GM23248 (cell line): ENCODE results near the gene COL23A1. TPM values are rescaled to one million over a fixed set of nuclear protein-coding genes. Genes with fewer than 3 reads are reported as not detected.

ENCODE experiments used
- DNase-seq: peaks from one replicate; pipeline ENCODE4 v3.0.0-alpha.2; 2015
- H2AFZ ChIP-seq: fragments of 200-600 bp; sonication (generic); 2 replicates; pipeline ENCODE4 v1.6.1; 2016; ENCODE audit warnings: antibody characterized with exemption
- H3F3A ChIP-seq: fragments of 200-600 bp; sonication (generic); 2 replicates; pipeline ENCODE4 v1.6.1; 2016; ENCODE audit warnings: mild to moderate bottlenecking, antibody characterized with exemption, mixed run types; ENCODE audit not compliant: insufficient read depth
- H3K27ac ChIP-seq: fragments of 200-600 bp; sonication (generic); 2 replicates; pipeline ENCODE4 v1.5.1; 2016; ENCODE audit warnings: mild to moderate bottlenecking
- H3K27me3 ChIP-seq: fragments of 200-600 bp; sonication (generic); replicated peaks from 2 replicates; pipeline ENCODE4 v1.6.1; 2016; ENCODE audit warnings: mild to moderate bottlenecking; ENCODE audit not compliant: insufficient read depth
- H3K36me3 ChIP-seq: fragments of 200-600 bp; sonication (generic); 2 replicates; pipeline ENCODE4 v1.6.1; 2016; ENCODE audit warnings: low read depth, mild to moderate bottlenecking
- H3K4me1 ChIP-seq: fragments of 200-600 bp; sonication (generic); 2 replicates; pipeline ENCODE4 v1.6.1; 2016; ENCODE audit warnings: mild to moderate bottlenecking; ENCODE audit not compliant: insufficient read depth
- H3K4me2 ChIP-seq: fragments of 200-600 bp; sonication (generic); one replicate; pipeline ENCODE4 v1.6.1; 2016; ENCODE audit warnings: mild to moderate bottlenecking; ENCODE audit not compliant: unreplicated experiment
- H3K4me3 ChIP-seq: fragments of 200-600 bp; sonication (generic); 2 replicates; pipeline ENCODE4 v1.5.1; 2016; ENCODE audit warnings: mild to moderate bottlenecking
- H3K79me2 ChIP-seq: fragments of 200-600 bp; sonication (generic); 2 replicates; pipeline ENCODE4 v1.6.1; 2016; ENCODE audit warnings: mild to moderate bottlenecking; ENCODE audit not compliant: insufficient read depth
- H3K9ac ChIP-seq: fragments of 200-600 bp; sonication (generic); 2 replicates; pipeline ENCODE4 v1.6.1; 2016; ENCODE audit warnings: mild to moderate bottlenecking
- H3K9me2 ChIP-seq: fragments of 200-600 bp; sonication (generic); 2 replicates; pipeline ENCODE4 v1.6.1; 2016; ENCODE audit warnings: mixed run types, mild to moderate bottlenecking, moderate library complexity; ENCODE audit not compliant: insufficient read depth
- H3K9me3 ChIP-seq: fragments of 200-600 bp; sonication (generic); one replicate; pipeline ENCODE4 v1.6.1; 2017; ENCODE audit warnings: low read depth
- H4K20me1 ChIP-seq: fragments of 200-600 bp; sonication (generic); 2 replicates; pipeline ENCODE4 v1.6.0; 2016; ENCODE audit not compliant: insufficient read depth
- EZH2 ChIP-seq: fragments of 200-600 bp; sonication (generic); IDR thresholded peaks from 2 replicates; pipeline ENCODE4 v1.6.1; 2018; ENCODE audit warnings: antibody characterized with exemption, mild to moderate bottlenecking; ENCODE audit not compliant: insufficient read depth, poor library complexity, severe bottlenecking
- EZH2phosphoT487 ChIP-seq: fragments of 200-600 bp; sonication (generic); IDR thresholded peaks from 2 replicates; pipeline ENCODE4 v1.6.1; 2018; ENCODE audit warnings: antibody characterized with exemption, moderate library complexity, mild to moderate bottlenecking, low read depth; ENCODE audit not compliant: insufficient read depth
- WGBS, 2 experiments: methylation state at CpG; one replicate each; pipeline ENCODE4 v1.1.6; 2015 to 2017; ENCODE audit warnings: low lambda C conversion rate in 2 of 2, low coverage in 1 of 2; ENCODE audit errors: missing lambda C conversion rate in 2 of 2; 5-methylcytosine and 5-hydroxymethylcytosine counted together
- in situ Hi-C: fragments of 300-500 bp; cut with MboI; formaldehyde crosslinking; loops from 2 replicates; pipeline ENCODE4 v1.15.0; 2020
- polyA plus RNA-seq: library from polyadenylated mRNA; unstranded; fragments of >200 nt; fragmentation: Nextera tagmentation; extraction: Ambion mirVana; gene quantifications from 2 replicates; pipeline ENCODE4 v1.2.1, GENCODE V29; 2016
- total RNA-seq: library from RNA; depleted of rRNA; stranded (reverse); fragments of >200 nt; shearing (Covaris generic); gene quantifications from 2 replicates; pipeline ENCODE4 v1.2.3, GENCODE V29; 2014

COL23A1 gene
- total and polyA plus RNA-seq, 2 experiments from 2014 or later, result not detected

GRCh38 chr5:178564397-178564796 lies 25.8 kb downstream of the COL23A1 start:
- in situ Hi-C loops, result no loop called here
- Histone ChIP-seq H3K27me3 (no peaks in the 10 kb centered on the region), H2AFZ (no peak overlapping the region), H3K4me3 (no peak overlapping the region), H3K9me2 (no peaks in the 10 kb centered on the region), H3K27ac (no peak overlapping the region), H3K9me3 (no peaks in the 10 kb centered on the region), H3K4me1 (no peaks in the 10 kb centered on the region), H4K20me1 (no peaks in the 10 kb centered on the region), H3K79me2 (no peaks in the 10 kb centered on the region), H3F3A (no peaks in the 10 kb centered on the region), H3K9ac (no peak overlapping the region), H3K36me3 (no peaks in the 10 kb centered on the region), H3K4me2 (no peak overlapping the region)
- WGBS, 2 experiments, result 1 to 2% methylated on average over 4 of the region's 4 CpGs
- TF ChIP-seq EZH2phosphoT487 (no peak), EZH2 (no peak)
- DNase-seq, result no peak

GRCh38 chr5:178563621-178564020 lies 26.6 kb downstream of the COL23A1 start:
- no peak overlapping the region for H3K4me2 ChIP-seq
- no peaks in the 10 kb centered on the region for H3K27me3 ChIP-seq
- H3K27ac ChIP-seq, result no peak overlapping the region
- TF ChIP-seq EZH2phosphoT487 (no peak), EZH2 (no peak)
- H4K20me1 ChIP-seq, result no peaks in the 10 kb centered on the region
- H3K4me1 ChIP-seq, result no peaks in the 10 kb centered on the region
- H3K9ac ChIP-seq, result no peak overlapping the region
- no peak for DNase-seq
- no peaks in the 10 kb centered on the region for H3K9me2 ChIP-seq
- H3K79me2 ChIP-seq, result no peaks in the 10 kb centered on the region
- H3K4me3 ChIP-seq, result no peak overlapping the region
- H3F3A ChIP-seq, result no peaks in the 10 kb centered on the region
- in situ Hi-C loops, result no loop called here
- 61 to 62% methylated on average over 8 of the region's 8 CpGs for WGBS, 2 experiments
- H2AFZ ChIP-seq, result no peak overlapping the region
- no peaks in the 10 kb centered on the region for H3K9me3 ChIP-seq
- H3K36me3 ChIP-seq, result no peaks in the 10 kb centered on the region

- no peaks in the 10 kb centered on the region for H3F3A ChIP-seq
- H3K9me2 ChIP-seq, result no peaks in the 10 kb centered on the region
- DNase-seq, result no peak
- no peaks in the 10 kb centered on the region for H3K4me1 ChIP-seq
- H3K4me2 ChIP-seq, result no peak overlapping the region
- no peaks in the 10 kb centered on the region for H3K36me3 ChIP-seq
- no peak for TF ChIP-seq EZH2
- TF ChIP-seq EZH2phosphoT487, result no peak
- no peaks in the 10 kb centered on the region for H3K79me2 ChIP-seq
- H3K9me3 ChIP-seq, result no peaks in the 10 kb centered on the region
- no peak overlapping the region for H3K4me3 ChIP-seq
- WGBS, 2 experiments, result 77 to 80% methylated on average over 22 to 23 of the region's 23 CpGs
- no peaks in the 10 kb centered on the region for H4K20me1 ChIP-seq
- in situ Hi-C loops, result no loop called here
- no peak overlapping the region for H3K27ac ChIP-seq
- H3K27me3 ChIP-seq, result no peaks in the 10 kb centered on the region
- H3K9ac ChIP-seq, result no peak overlapping the region
- no peak overlapping the region for H2AFZ ChIP-seq
Measured at GRCh38 chr5:178561746-178562264, 28.4 kb downstream of the COL23A1 start.

- no peak for DNase-seq
- no peaks in the 10 kb centered on the region for H4K20me1 ChIP-seq
- no peak overlapping the region for H3K27ac ChIP-seq
- no peaks in the 10 kb centered on the region for H3F3A ChIP-seq
- no peak overlapping the region for H2AFZ ChIP-seq
- H3K36me3 ChIP-seq, result no peaks in the 10 kb centered on the region
- 57 to 61% methylated on average over 7 of the region's 7 CpGs for WGBS, 2 experiments
- no peak overlapping the region for H3K9ac ChIP-seq
- H3K4me1 ChIP-seq, result no peaks in the 10 kb centered on the region
- no peaks in the 10 kb centered on the region for H3K79me2 ChIP-seq
- H3K27me3 ChIP-seq, result no peaks in the 10 kb centered on the region
- in situ Hi-C loops, result no loop called here
- TF ChIP-seq EZH2phosphoT487 (no peak), EZH2 (no peak)
- H3K4me2 ChIP-seq, result no peak overlapping the region
- H3K9me3 ChIP-seq, result no peaks in the 10 kb centered on the region
- no peak overlapping the region for H3K4me3 ChIP-seq
- no peaks in the 10 kb centered on the region for H3K9me2 ChIP-seq
Measured at GRCh38 chr5:178560911-178561310, 29.3 kb downstream of the COL23A1 start.

GRCh38 chr5:178557416-178557815 lies 32.8 kb downstream of the COL23A1 start:
- no peaks in the 10 kb centered on the region for H3K27me3 ChIP-seq
- H3K79me2 ChIP-seq, result no peaks in the 10 kb centered on the region
- no peaks in the 10 kb centered on the region for H3K36me3 ChIP-seq
- H3K4me1 ChIP-seq, result no peaks in the 10 kb centered on the region
- TF ChIP-seq EZH2, result no peak
- no peak for TF ChIP-seq EZH2phosphoT487
- no peak overlapping the region for H3K4me3 ChIP-seq
- H3K4me2 ChIP-seq, result no peak overlapping the region
- H2AFZ ChIP-seq, result no peak overlapping the region
- H3K9me3 ChIP-seq, result no peaks in the 10 kb centered on the region
- in situ Hi-C loops, result loop anchor here (10.0 kb wide), 1 partner anchor 273 kb away; no protein-coding TSS in a partner anchor
- no peaks in the 10 kb centered on the region for H4K20me1 ChIP-seq
- no peak overlapping the region for H3K9ac ChIP-seq
- 63 to 72% methylated on average over 11 of the region's 11 CpGs for WGBS, 2 experiments
- DNase-seq, result no peak
- no peak overlapping the region for H3K27ac ChIP-seq
- H3F3A ChIP-seq, result no peaks in the 10 kb centered on the region
- no peaks in the 10 kb centered on the region for H3K9me2 ChIP-seq
